HCT116 (cell line): ENCODE measurements around the gene LDLRAD4. TPM values are rescaled to one million over a fixed set of nuclear protein-coding genes. Genes with fewer than 3 reads are reported as not detected.

Experiments
- ATAC-seq: fragments of 200-7000 bp; cut with Tn5 transposase; 2 replicates; pipeline ENCODE4 v1.9.1; 2020; ENCODE audit warnings: mild to moderate bottlenecking, moderate library complexity
- BruUV-seq: library from RNA; stranded (reverse); fragments of 400-500 nt; replicated peaks from 2 replicates; lab custom pipeline; 2021; lab: Mats Ljungman, UMichigan
- CTCF ChIA-PET: fragments of 300-600 bp; sonication (Branson Sonifier 250); formaldehyde crosslinking; loops from one replicate; lab custom pipeline; 2021; ENCODE audit warnings: antibody characterized with exemption; lab: Charles Lee
- POLR2A ChIA-PET: fragments of 300-600, 350-600 bp; sonication (Branson Sonifier 250); formaldehyde crosslinking; loops from one replicate; lab custom pipeline; 2021; ENCODE audit warnings: antibody characterized with exemption; lab: Charles Lee
- RAD21 ChIA-PET, 2 experiments: fragments of 300-600 bp; sonication (Branson Sonifier 250); formaldehyde crosslinking; loops; one replicate each; lab custom pipeline; 2023; ENCODE audit warnings: low total read pairs in 2 of 2; ENCODE audit not compliant: uncharacterized antibody in 2 of 2, unreplicated experiment in 2 of 2, low non-redundant PET in 1 of 2; lab: Charles Lee
- DNase-seq: peaks from one replicate; pipeline ENCODE4 v3.0.0-alpha.2; 2010; ENCODE audit warnings: low read depth, low spot score
- H2AFZ ChIP-seq: fragments of 200-600 bp; shearing (Covaris generic), sonication (generic); 2 replicates; pipeline ENCODE4 v1.6.1; 2017; ENCODE audit warnings: low read depth, mixed run types, mixed read lengths, antibody characterized with exemption, low read length; ENCODE audit not compliant: poor library complexity, severe bottlenecking
- H3K27ac ChIP-seq: 2 replicates; pipeline ENCODE4 v1.5.1; 2012; ENCODE audit warnings: low read depth, low read length
- H3K27me3 ChIP-seq: fragments of 200-600 bp; sonication (generic); 2 replicates; pipeline ENCODE4 v1.6.1; 2016; ENCODE audit warnings: mixed run types, low read length, mixed read lengths; ENCODE audit not compliant: insufficient read depth
- H3K36me3 ChIP-seq, 2 experiments: fragments of 200-500 bp in 1 of 2; fragments of 200-600 bp in 1 of 2; sonication (Bioruptor generic) in 1 of 2; sonication (generic) in 1 of 2; 2 replicates each; pipeline versions ENCODE4 v1.5.1 to v1.6.1; 2014 to 2016; ENCODE audit warnings: low read length in 2 of 2, inconsistent platforms in 1 of 2, mixed read lengths in 1 of 2, mixed run types in 1 of 2; ENCODE audit not compliant: insufficient read depth in 2 of 2, control insufficient read depth in 1 of 2
- H3K4me1 ChIP-seq, 2 experiments: fragments of 200-600 bp in 1 of 2; sonication (generic) in 1 of 2; 2 replicates each; pipeline versions ENCODE4 v1.5.1 to v1.6.1; 2012 to 2017; ENCODE audit warnings: low read length in 2 of 2, inconsistent platforms in 1 of 2, mild to moderate bottlenecking in 1 of 2, mixed read lengths in 1 of 2, mixed run types in 1 of 2, moderate library complexity in 1 of 2; ENCODE audit not compliant: insufficient read depth in 2 of 2, control insufficient read depth in 1 of 2
- H3K4me2 ChIP-seq: fragments of 200-600 bp; sonication (generic); 2 replicates; pipeline ENCODE4 v1.6.1; 2017; ENCODE audit warnings: mixed run types, low read length, mixed read lengths
- H3K4me3 ChIP-seq, 2 experiments: fragments of 200-600 bp in 1 of 2; sonication (generic) in 1 of 2; replicated peaks in 1 of 2; 2 replicates each; pipeline ENCODE4 v1.5.1; 2011 to 2016; ENCODE audit warnings: low read length in 2 of 2, control low read depth in 1 of 2, low read depth in 1 of 2, mild to moderate bottlenecking in 1 of 2, mixed read lengths in 1 of 2, mixed run types in 1 of 2
- H3K79me2 ChIP-seq: fragments of 200-600 bp; sonication (generic); 2 replicates; pipeline ENCODE4 v1.6.1; 2017; ENCODE audit warnings: mild to moderate bottlenecking, mixed run types, low read length, moderate library complexity, mixed read lengths; ENCODE audit not compliant: insufficient read depth
- H3K9ac ChIP-seq: fragments of 200-600 bp; sonication (generic); 2 replicates; pipeline ENCODE4 v1.6.1; 2016; ENCODE audit warnings: low read length, mixed read lengths
- H3K9me2 ChIP-seq: fragments of 200-600 bp; sonication (generic), shearing (Covaris generic); 2 replicates; pipeline ENCODE4 v1.6.1; 2017; ENCODE audit warnings: mixed run types, mild to moderate bottlenecking, moderate library complexity; ENCODE audit not compliant: insufficient read depth
- H3K9me3 ChIP-seq, 2 experiments: fragments of 200-500 bp in 1 of 2; fragments of 200-600 bp in 1 of 2; sonication (Bioruptor generic) in 1 of 2; sonication (generic) in 1 of 2; 2 replicates each; pipeline ENCODE4 v1.6.1; 2014 to 2017; ENCODE audit warnings: low read length in 2 of 2, mixed read lengths in 2 of 2, inconsistent platforms in 1 of 2, low read depth in 1 of 2, mild to moderate bottlenecking in 1 of 2, mixed run types in 1 of 2, moderate library complexity in 1 of 2; ENCODE audit not compliant: control insufficient read depth in 1 of 2, insufficient read depth in 1 of 2
- H4K20me1 ChIP-seq: fragments of 200-600 bp; sonication (generic), shearing (Covaris generic); 2 replicates; pipeline ENCODE4 v1.6.1; 2017; ENCODE audit warnings: mixed run types, mild to moderate bottlenecking, moderate library complexity; ENCODE audit not compliant: insufficient read depth
- ATF3 ChIP-seq: IDR thresholded peaks from 2 replicates; pipeline ENCODE4 v1.6.1; 2012
- CBX3 ChIP-seq: IDR thresholded peaks from 2 replicates; pipeline ENCODE4 v1.6.1; 2012; ENCODE audit warnings: low read depth
- CEBPB ChIP-seq: IDR thresholded peaks from 2 replicates; pipeline ENCODE4 v1.6.1; 2012; ENCODE audit warnings: low read depth
- EZH2phosphoT487 ChIP-seq: fragments of 200-600 bp; IDR thresholded peaks from 2 replicates; pipeline ENCODE4 v1.6.1; 2018; ENCODE audit warnings: antibody characterized with exemption, borderline replicate concordance
- JUND ChIP-seq: IDR thresholded peaks from 2 replicates; pipeline ENCODE4 v1.6.1; 2012
- POLR2AphosphoS5 ChIP-seq: IDR thresholded peaks from 2 replicates; pipeline ENCODE4 v1.6.1; 2011; ENCODE audit warnings: mild to moderate bottlenecking, low read depth, low read length, moderate library complexity
- RAD21 ChIP-seq: IDR thresholded peaks from 2 replicates; pipeline ENCODE4 v1.6.1; 2012; ENCODE audit warnings: low read depth, mild to moderate bottlenecking
- REST ChIP-seq: IDR thresholded peaks from 2 replicates; pipeline ENCODE4 v1.6.1; 2012; ENCODE audit warnings: low read depth
- SIN3A ChIP-seq: IDR thresholded peaks from 2 replicates; pipeline ENCODE4 v1.6.1; 2012; ENCODE audit warnings: low read depth
- SP1 ChIP-seq: IDR thresholded peaks from 2 replicates; pipeline ENCODE4 v1.6.1; 2012; ENCODE audit warnings: low read depth
- TCF7L2 ChIP-seq: IDR thresholded peaks from 2 replicates; pipeline ENCODE4 v1.7.0; 2011; ENCODE audit warnings: borderline replicate concordance, inconsistent platforms; ENCODE audit not compliant: insufficient read depth, insufficient read length; ENCODE audit errors: extremely low read depth
- YY1 ChIP-seq: IDR thresholded peaks from 2 replicates; pipeline ENCODE4 v1.6.1; 2011; ENCODE audit warnings: low read length, low read depth, moderate library complexity, mild to moderate bottlenecking; ENCODE audit not compliant: insufficient replicate concordance; ENCODE audit errors: extremely low read depth
- ZNF274 ChIP-seq: fragments of 200-500 bp; sonication (Bioruptor generic); IDR thresholded peaks from 2 replicates; pipeline ENCODE4 v1.6.1; 2014; ENCODE audit warnings: mild to moderate bottlenecking, low read depth, low read length, inconsistent platforms
- intact Hi-C: fragments of 100-400 bp; cut with micrococcal nuclease; formaldehyde crosslinking; loops from 2 replicates; pipeline ENCODE4 v1.10.0; 2022
- total RNA-seq: library from RNA; stranded (reverse); gene quantifications from one replicate; pipeline ENCODE4 v1.2.1, GENCODE V29; 2021; ENCODE audit not compliant: unreplicated experiment
- TF ChIP-seq, protein P1 (sequence below): IDR thresholded peaks from 2 replicates; pipeline ENCODE4 v1.6.1; 2011; ENCODE audit warnings: mild to moderate bottlenecking, low read length, moderate library complexity; ENCODE audit not compliant: insufficient replicate concordance; ENCODE audit errors: extremely low read depth
- TF ChIP-seq, protein P2 (sequence below), 3 experiments: fragments of 200-600 bp in 1 of 3; sonication (generic) in 1 of 3; IDR thresholded peaks in 2 of 3; conservative IDR thresholded peaks in 1 of 3; 2 replicates each; pipeline ENCODE4 v1.5.1; 2012 to 2017; ENCODE audit warnings: low read depth in 2 of 3, low read length in 2 of 3, antibody characterized with exemption in 1 of 3, borderline replicate concordance in 1 of 3, control low read depth in 1 of 3, mild to moderate bottlenecking in 1 of 3, mixed read lengths in 1 of 3, mixed run types in 1 of 3, moderate library complexity in 1 of 3; ENCODE audit not compliant: insufficient read depth in 1 of 3

The LDLRAD4 gene
- total RNA-seq, 1 experiment from 2014 or later = 1.2 TPM

GRCh38 chr18:13612196-13612997, 393.8 kb downstream of the LDLRAD4 start:
- H3K9me2 ChIP-seq = no peaks in the 10 kb centered on the region
- H3K4me1 ChIP-seq = peaks cover 0 to 7% of the 10 kb centered on the region in 2 experiments; a peak in 2 of 4 replicates
- RAD21 ChIA-PET = no interaction called here
- no peaks in the 10 kb centered on the region for H4K20me1 ChIP-seq
- no peak overlapping the region for H3K27ac ChIP-seq
- TF ChIP-seq POLR2AphosphoS5 (no peak), TCF7L2 (no peak), SP1 (no peak), SIN3A (no peak), ATF3 (no peak), JUND (no peak), YY1 (no peak), EZH2phosphoT487 (no peak), CEBPB (no peak), REST (no peak), ZNF274 (no peak), CBX3 (no peak), RAD21 (no peak)
- TF ChIP-seq, protein P1, sequence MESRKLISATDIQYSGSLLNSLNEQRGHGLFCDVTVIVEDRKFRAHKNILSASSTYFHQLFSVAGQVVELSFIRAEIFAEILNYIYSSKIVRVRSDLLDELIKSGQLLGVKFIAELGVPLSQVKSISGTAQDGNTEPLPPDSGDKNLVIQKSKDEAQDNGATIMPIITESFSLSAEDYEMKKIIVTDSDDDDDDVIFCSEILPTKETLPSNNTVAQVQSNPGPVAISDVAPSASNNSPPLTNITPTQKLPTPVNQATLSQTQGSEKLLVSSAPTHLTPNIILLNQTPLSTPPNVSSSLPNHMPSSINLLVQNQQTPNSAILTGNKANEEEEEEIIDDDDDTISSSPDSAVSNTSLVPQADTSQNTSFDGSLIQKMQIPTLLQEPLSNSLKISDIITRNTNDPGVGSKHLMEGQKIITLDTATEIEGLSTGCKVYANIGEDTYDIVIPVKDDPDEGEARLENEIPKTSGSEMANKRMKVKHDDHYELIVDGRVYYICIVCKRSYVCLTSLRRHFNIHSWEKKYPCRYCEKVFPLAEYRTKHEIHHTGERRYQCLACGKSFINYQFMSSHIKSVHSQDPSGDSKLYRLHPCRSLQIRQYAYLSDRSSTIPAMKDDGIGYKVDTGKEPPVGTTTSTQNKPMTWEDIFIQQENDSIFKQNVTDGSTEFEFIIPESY = no peak
- TF ChIP-seq, protein P2, sequence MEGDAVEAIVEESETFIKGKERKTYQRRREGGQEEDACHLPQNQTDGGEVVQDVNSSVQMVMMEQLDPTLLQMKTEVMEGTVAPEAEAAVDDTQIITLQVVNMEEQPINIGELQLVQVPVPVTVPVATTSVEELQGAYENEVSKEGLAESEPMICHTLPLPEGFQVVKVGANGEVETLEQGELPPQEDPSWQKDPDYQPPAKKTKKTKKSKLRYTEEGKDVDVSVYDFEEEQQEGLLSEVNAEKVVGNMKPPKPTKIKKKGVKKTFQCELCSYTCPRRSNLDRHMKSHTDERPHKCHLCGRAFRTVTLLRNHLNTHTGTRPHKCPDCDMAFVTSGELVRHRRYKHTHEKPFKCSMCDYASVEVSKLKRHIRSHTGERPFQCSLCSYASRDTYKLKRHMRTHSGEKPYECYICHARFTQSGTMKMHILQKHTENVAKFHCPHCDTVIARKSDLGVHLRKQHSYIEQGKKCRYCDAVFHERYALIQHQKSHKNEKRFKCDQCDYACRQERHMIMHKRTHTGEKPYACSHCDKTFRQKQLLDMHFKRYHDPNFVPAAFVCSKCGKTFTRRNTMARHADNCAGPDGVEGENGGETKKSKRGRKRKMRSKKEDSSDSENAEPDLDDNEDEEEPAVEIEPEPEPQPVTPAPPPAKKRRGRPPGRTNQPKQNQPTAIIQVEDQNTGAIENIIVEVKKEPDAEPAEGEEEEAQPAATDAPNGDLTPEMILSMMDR (IDR thresholded peaks at IDR 0.05 in 2 of 3, conservative IDR thresholded peaks at IDR 0.05 in 1 of 3; ENCODE audit: borderline replicate concordance in 1 of 3, insufficient read depth in 1 of 3, low read depth in 2 of 3, low read length in 2 of 3) = no peak
- H3K9me3 ChIP-seq = no peaks in the 10 kb centered on the region
- H3K79me2 ChIP-seq = no peaks in the 10 kb centered on the region
- H3K36me3 ChIP-seq = no peaks in the 10 kb centered on the region
- ATAC-seq = no peak
- H2AFZ ChIP-seq = no peak overlapping the region
- no peak for DNase-seq
- no TSS peak for BruUV-seq
- no peak overlapping the region for H3K4me2 ChIP-seq
- H3K27me3 ChIP-seq = peaks cover 9% of the 10 kb centered on the region; the same call in 1 of the 2 replicates
- H3K9ac ChIP-seq = no peak overlapping the region
- intact Hi-C loops = no loop called here
- POLR2A ChIA-PET = no interaction called here
- H3K4me3 ChIP-seq = no peak overlapping the region
- CTCF ChIA-PET = no interaction called here
